Measurements from ENCODE around the gene INSM1. TPM values are rescaled to one million over a fixed set of nuclear protein-coding genes. Genes with fewer than 3 reads are reported as not detected.
A peak's percentile ranks its signal among the peaks of the same experiment; 100 is the strongest.

Gene INSM1
- total RNA-seq, 4 donors from 2014 or later = 1.4 to 4.6 (median 2.9) TPM; not detected in 1

GRCh38 chr20:20406306-20406705 is 38.4 kb downstream of the INSM1 start:
- no peaks in the 10 kb centered on the region for H3K27me3 ChIP-seq

GRCh38 chr20:20407891-20408805 is 40.2 kb downstream of the INSM1 start:
- TF ChIP-seq POLR2A (IDR thresholded peaks at IDR 0.05) (no peak), CTCF (IDR thresholded peaks at IDR 0.05) (peak in 2 of 6 experiments; percentile 13 to 21)
- no peak overlapping the region for H3K27ac ChIP-seq
- H3K4me3 ChIP-seq = no peak overlapping the region
- DNase-seq = no peak
- H3K27me3 ChIP-seq = no peaks in the 10 kb centered on the region
- no peaks in the 10 kb centered on the region for H3K9me3 ChIP-seq
- peaks cover 0 to 3% (median 0%) of the 10 kb centered on the region in 3 donors for H3K36me3 ChIP-seq
- no peaks in the 10 kb centered on the region for H3K4me1 ChIP-seq

More at GRCh38 chr20:20406306-20406705, 38.4 kb downstream of the INSM1 start:
- H3K4me1 ChIP-seq = no peaks in the 10 kb centered on the region
- H3K27ac ChIP-seq = no peak overlapping the region
- DNase-seq = no peak
- H3K9me3 ChIP-seq = no peaks in the 10 kb centered on the region
- no peak overlapping the region for H3K4me3 ChIP-seq
- H3K36me3 ChIP-seq = peaks cover 0 to 3% (median 0%) of the 10 kb centered on the region in 3 donors
- TF ChIP-seq POLR2A (IDR thresholded peaks at IDR 0.05) (no peak), CTCF (IDR thresholded peaks at IDR 0.05) (no peak)

GRCh38 chr20:20409331-20409730 is 41.4 kb downstream of the INSM1 start:
- Histone ChIP-seq H3K36me3 (peaks cover 0 to 3% (median 0%) of the 10 kb centered on the region in 3 donors), H3K27me3 (no peaks in the 10 kb centered on the region), H3K4me1 (no peaks in the 10 kb centered on the region), H3K4me3 (no peak overlapping the region), H3K27ac (no peak overlapping the region), H3K9me3 (no peaks in the 10 kb centered on the region)
- TF ChIP-seq CTCF (IDR thresholded peaks at IDR 0.05) (no peak), POLR2A (IDR thresholded peaks at IDR 0.05) (no peak)
- DNase-seq = no peak

GRCh38 chr20:20410678-20411077 is 42.8 kb downstream of the INSM1 start:
- H3K36me3 ChIP-seq = peaks cover 0 to 3% (median 0%) of the 10 kb centered on the region in 3 donors
- no peak overlapping the region for H3K4me3 ChIP-seq
- no peaks in the 10 kb centered on the region for H3K27me3 ChIP-seq
- TF ChIP-seq POLR2A (IDR thresholded peaks at IDR 0.05) (no peak), CTCF (IDR thresholded peaks at IDR 0.05) (no peak)
- no peaks in the 10 kb centered on the region for H3K4me1 ChIP-seq
- peak in 1 of 3 donors; percentile 62 for DNase-seq
- no peaks in the 10 kb centered on the region for H3K9me3 ChIP-seq
- no peak overlapping the region for H3K27ac ChIP-seq

GRCh38 chr20:20411402-20411801 is 43.5 kb downstream of the INSM1 start:
- DNase-seq = no peak
- Histone ChIP-seq H3K27ac (no peak overlapping the region), H3K9me3 (no peaks in the 10 kb centered on the region), H3K27me3 (no peaks in the 10 kb centered on the region), H3K4me3 (no peak overlapping the region), H3K36me3 (peaks cover 0 to 3% (median 0%) of the 10 kb centered on the region in 3 donors), H3K4me1 (no peaks in the 10 kb centered on the region)
- TF ChIP-seq CTCF (IDR thresholded peaks at IDR 0.05) (no peak), POLR2A (IDR thresholded peaks at IDR 0.05) (no peak)
